Skeletal muscle satellite cell (primary cell): Measurements from ENCODE around the gene PLXDC1.

ENCODE experiments used
- H3K27me3 ChIP-seq: 2 replicates; pipeline ENCODE4 v1.7.0; 2013; ENCODE audit warnings: low read length; ENCODE audit not compliant: control insufficient read depth, insufficient read depth
- H3K36me3 ChIP-seq: 2 replicates; pipeline ENCODE4 v1.7.0; 2013; ENCODE audit warnings: mild to moderate bottlenecking, control low read depth, low read length; ENCODE audit not compliant: insufficient read depth
- H3K4me1 ChIP-seq: 2 replicates; pipeline ENCODE4 v1.7.0; 2013; ENCODE audit warnings: low read length; ENCODE audit not compliant: control insufficient read depth, insufficient read depth
- H3K4me2 ChIP-seq: 2 replicates; pipeline ENCODE4 v1.7.0; 2013; ENCODE audit warnings: mild to moderate bottlenecking, low read length
- H3K4me3 ChIP-seq: 2 replicates; pipeline ENCODE4 v1.7.0; 2013; ENCODE audit warnings: low read length
- H3K9ac ChIP-seq: 2 replicates; pipeline ENCODE4 v1.7.0; 2013; ENCODE audit warnings: mild to moderate bottlenecking, low read depth, low read length, moderate library complexity
- H3K9me3 ChIP-seq: replicated peaks from 2 replicates; pipeline ENCODE4 v1.7.0; 2013; ENCODE audit warnings: mild to moderate bottlenecking, control low read depth, low read length

PLXDC1 gene

DNA sequence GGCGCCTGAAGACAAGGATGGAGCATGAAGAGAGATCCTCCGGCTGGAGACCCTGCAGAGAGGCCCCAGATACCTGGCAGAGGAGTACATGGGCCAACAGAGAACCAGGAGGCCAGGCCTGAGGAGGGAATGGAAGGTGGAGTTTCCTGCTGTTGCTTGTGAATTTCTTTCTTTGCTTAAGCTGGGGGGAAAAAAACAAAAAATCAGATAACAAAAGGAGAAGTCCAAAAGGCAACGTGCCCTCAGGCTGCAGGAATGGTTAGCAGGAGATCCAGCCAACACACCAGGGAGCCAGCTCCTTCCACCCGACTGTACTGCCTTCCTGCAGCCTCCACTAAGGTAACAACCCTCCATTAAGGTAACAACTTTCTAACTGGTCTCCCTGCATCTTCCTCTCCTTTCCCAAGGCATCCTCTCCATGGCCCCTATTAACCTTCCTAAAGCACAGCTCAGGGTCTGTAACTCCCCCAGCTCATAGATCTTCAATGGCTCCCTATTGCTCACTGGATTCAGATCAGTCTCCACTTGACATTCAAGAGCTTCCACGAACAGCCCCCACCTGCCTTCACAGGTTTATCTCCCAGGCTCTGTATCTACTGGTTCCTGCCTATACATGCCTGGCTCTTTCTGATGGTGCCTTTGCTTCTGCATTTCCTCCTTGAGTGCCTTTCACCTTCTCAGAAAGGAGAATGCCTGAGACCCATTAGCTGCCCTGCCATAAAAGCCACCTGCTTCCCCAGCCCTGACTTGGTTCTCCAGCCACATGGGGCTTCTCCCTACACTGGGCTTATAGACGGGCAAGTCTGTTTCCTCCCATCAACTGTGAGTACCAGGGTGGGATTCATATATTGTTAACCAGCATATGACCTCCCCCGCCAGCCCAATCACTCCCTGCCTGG is 15.2 kb upstream of the PLXDC1 start:
- Histone ChIP-seq H3K9me3 (no peaks in the 10 kb centered on the region), H3K9ac (no peak overlapping the region), H3K4me2 (no peak overlapping the region), H3K27me3 (peaks cover 36% of the 10 kb centered on the region), H3K4me3 (no peak overlapping the region), H3K4me1 (peaks cover 4% of the 10 kb centered on the region), H3K36me3 (no peaks in the 10 kb centered on the region)

DNA sequence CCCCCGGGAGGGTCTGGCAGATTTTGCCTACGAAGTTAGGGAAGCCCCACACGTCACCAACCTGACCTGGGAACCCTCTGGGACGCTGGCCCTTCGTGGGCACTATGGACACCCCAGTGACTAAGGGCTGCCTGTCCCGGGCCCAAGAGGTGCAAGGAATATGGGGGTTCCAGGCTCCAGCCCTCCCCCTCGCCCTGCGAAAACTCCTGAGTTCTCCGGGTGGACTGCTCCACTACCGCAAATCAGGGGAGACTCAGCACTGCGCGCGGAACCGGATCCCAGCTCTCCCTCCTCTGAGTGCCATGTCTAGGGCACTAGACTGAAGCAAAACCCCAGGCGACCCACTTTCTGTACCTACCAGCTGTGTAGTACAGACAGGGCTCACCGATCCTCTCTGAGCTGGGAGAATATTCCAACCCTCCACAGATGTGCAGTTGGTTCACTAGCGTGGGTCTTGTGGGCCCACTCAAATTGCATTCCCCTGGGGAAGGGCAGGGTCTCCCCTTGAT is 14.5 kb upstream of the PLXDC1 start, which contains the start of gene ARL5C:
TSS of gene ARL5C (minus strand) at position 321 of the 509 bp plus-strand sequence. CDS start 401 bp downstream, outside the sequence.
- Histone ChIP-seq H3K9ac (peak within 1 kb of the TSS; percentile 24), H3K27me3 (peaks cover 40% of the 10 kb centered on the region), H3K36me3 (no peaks in the 10 kb centered on the region), H3K4me2 (peak within 1 kb of the TSS; percentile 77), H3K4me1 (peaks cover 4% of the 10 kb centered on the region), H3K9me3 (no peaks in the 10 kb centered on the region), H3K4me3 (peak within 1 kb of the TSS; percentile 69)

DNA sequence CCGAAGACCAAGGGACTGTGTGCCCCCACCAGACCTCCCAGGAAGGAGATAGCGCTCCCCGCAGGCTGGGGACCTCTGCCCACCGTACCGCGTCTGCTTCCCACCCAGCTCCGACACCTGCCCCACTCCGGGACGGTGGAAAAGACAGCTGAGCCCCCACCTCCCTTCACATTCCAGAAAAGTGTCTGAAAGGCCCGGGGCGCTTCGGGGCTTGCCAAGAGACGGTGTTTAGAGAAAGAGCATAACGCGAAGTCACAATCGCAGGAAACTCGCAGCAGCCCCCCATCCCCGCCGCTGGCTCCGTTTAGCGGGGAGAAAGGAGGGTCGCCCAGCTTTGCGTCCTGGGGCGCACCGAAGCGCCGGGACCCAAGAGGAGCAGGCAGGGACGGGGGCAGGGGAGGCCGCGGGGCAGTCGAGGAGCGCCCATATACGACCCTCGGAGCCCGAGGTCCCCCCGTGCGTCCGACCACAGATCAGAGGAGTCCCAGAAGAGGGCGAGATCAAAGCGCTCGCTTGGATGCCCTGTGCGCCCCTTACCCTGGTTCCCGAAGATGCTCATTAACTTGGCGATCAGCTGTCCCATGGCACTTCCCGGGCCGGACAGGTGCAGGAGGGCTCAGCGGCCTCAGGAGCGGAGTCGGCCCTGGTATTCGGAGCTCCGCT is 13.9 kb upstream of the PLXDC1 start:
- peak overlapping the region; percentile 24 for H3K9ac ChIP-seq
- H3K27me3 ChIP-seq, result peaks cover 43% of the 10 kb centered on the region
- no peaks in the 10 kb centered on the region for H3K36me3 ChIP-seq
- H3K4me1 ChIP-seq, result peaks cover 4% of the 10 kb centered on the region
- H3K9me3 ChIP-seq, result no peaks in the 10 kb centered on the region
- H3K4me3 ChIP-seq, result peak overlapping the region; percentile 69
- peak overlapping the region; percentile 77 for H3K4me2 ChIP-seq

DNA sequence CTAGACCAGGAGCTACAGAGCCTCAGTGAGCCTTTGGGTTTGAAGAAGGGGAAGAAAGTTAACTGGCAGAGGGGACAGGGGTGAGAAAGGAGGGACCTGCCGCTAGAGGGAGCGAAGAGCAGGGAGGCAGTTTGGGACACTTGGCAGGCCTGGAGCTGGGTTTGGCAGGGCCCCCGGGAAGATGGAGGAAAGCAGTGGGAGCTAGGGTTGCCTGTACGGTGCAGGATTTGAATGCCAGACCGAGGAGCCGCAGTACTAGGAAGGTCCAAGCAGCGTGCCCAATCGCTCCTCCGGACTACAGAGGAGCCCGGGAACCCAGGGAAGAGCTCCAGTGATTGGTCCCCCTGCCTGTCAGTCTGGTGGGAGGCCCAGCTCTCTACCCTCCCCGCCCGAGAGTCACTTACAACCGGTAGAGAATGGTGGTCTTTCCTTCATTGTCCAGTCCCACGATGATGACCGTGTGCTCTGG is 13.3 kb upstream of the PLXDC1 start:
- peak overlapping the region; percentile 69 for H3K4me3 ChIP-seq
- H3K36me3 ChIP-seq, result no peaks in the 10 kb centered on the region
- H3K27me3 ChIP-seq, result peaks cover 40% of the 10 kb centered on the region
- H3K4me1 ChIP-seq, result peaks cover 4% of the 10 kb centered on the region
- H3K4me2 ChIP-seq, result peak overlapping the region; percentile 77
- H3K9me3 ChIP-seq, result no peaks in the 10 kb centered on the region
- H3K9ac ChIP-seq, result peak overlapping the region; percentile 40

DNA sequence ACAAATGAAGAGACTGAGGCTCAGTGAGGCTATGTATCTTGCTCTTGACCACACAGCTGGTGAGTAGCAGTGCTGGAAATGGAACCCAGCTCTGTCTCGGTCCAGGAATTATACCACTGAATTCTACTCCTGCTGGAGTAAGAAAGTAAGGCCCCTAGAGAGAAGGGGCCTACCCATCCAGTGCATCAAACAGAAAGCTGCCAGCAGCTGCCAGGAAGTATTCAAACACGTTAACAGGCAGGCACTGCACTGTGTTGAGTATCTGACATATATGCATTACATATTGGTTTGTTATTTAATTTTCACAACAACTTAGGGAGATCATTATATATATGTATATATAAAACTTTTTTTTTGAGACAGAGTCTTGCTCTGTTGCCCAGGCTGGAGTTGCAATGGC is 10.5 kb upstream of the PLXDC1 start:
- H3K27me3 ChIP-seq, result peaks cover 29% of the 10 kb centered on the region
- no peak overlapping the region for H3K9ac ChIP-seq
- no peak overlapping the region for H3K4me3 ChIP-seq
- no peak overlapping the region for H3K4me2 ChIP-seq
- H3K4me1 ChIP-seq, result peaks cover 4% of the 10 kb centered on the region
- H3K36me3 ChIP-seq, result no peaks in the 10 kb centered on the region
- no peaks in the 10 kb centered on the region for H3K9me3 ChIP-seq

DNA sequence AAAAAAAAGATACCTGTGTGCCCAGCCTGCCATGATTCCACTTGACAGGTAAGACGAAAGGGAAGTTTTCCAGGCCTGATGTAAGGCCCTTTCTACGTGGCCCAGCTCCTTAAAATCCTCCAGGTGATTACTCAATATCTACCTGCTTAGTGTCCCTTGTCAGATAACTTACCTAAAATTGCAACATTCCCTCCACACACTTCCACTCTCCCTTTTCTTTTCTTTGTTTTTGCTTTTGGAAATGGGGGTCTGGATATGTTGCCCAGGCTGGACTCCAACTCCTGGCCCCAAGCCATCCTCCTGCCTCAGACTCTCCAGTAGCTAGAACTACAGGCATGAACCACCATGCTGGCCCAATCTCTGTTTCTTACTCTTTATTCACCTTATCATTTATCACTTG is 7.2 kb upstream of the PLXDC1 start:
- Histone ChIP-seq H3K9ac (no peak overlapping the region), H3K27me3 (peaks cover 10% of the 10 kb centered on the region), H3K4me2 (no peak overlapping the region), H3K4me1 (no peaks in the 10 kb centered on the region), H3K4me3 (no peak overlapping the region), H3K9me3 (no peaks in the 10 kb centered on the region), H3K36me3 (no peaks in the 10 kb centered on the region)

DNA sequence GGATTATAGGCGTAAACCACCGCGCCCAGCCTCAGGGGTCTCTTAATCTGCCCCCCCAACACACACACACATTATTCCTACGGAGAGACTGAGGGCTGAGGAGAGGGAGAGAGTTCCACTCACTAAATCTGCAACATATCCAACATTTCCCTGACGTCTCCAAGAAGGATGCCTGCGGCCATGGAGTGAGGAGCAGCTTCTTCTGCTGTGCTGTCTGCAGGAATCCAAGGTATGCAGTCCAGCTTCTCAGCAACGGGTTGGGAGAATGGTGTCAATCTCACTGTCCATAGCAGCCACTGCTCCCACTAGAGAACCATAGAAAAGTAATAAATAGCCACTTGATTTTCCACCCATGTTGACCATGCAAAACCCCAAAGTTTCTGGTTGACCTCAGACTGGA is 5.1 kb upstream of the PLXDC1 start:
- Histone ChIP-seq H3K4me1 (peaks cover 8% of the 10 kb centered on the region), H3K9ac (no peak overlapping the region), H3K9me3 (no peaks in the 10 kb centered on the region), H3K4me3 (no peak overlapping the region), H3K36me3 (no peaks in the 10 kb centered on the region), H3K27me3 (peaks cover 13% of the 10 kb centered on the region), H3K4me2 (no peak overlapping the region)

DNA sequence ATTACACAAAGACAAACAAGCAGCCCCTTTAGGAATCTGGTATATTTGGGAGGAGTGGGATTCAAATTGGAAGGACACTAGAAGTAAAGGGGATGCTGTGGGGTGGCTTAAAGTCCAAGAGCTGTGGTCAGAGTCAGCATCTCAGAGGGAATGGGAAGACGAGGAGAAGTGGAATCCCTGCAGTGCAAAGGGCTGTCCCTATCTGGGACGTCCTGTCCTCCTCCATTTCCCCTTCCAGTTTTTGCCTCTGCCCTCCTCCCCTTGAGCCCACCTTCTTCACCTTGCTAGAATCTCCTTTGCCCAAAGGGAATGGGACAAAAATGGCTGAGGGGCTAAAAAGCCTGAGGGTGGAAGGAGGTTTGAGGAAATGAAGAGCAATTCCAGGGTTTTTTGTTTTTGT is 4.2 kb upstream of the PLXDC1 start:
- Histone ChIP-seq H3K4me2 (no peak overlapping the region), H3K36me3 (no peaks in the 10 kb centered on the region), H3K4me1 (peaks cover 8% of the 10 kb centered on the region), H3K4me3 (no peak overlapping the region), H3K9ac (no peak overlapping the region), H3K27me3 (peaks cover 11% of the 10 kb centered on the region), H3K9me3 (no peaks in the 10 kb centered on the region)

DNA sequence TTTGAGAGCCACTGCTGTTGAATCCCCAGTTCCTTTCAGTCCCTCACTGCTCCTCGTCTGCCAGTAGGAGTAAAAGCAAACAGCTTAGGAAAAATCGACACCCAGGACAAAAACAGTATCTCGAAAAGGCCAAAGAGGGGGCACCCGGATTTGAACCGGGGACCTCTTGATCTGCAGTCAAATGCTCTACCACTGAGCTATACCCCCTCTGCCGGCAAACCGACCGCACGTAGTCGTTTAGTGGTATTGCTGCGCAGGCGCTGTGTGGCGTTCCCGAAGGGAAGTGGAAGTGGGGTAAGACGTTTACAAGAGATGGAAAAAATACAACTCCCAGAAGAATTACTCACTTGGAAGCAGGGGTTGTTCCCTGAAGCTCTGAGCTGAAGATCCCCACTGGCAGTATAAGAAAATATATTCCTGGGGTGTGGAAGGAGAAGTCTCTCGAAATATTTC is 2.2 kb upstream of the PLXDC1 start:
- Histone ChIP-seq H3K4me1 (peaks cover 8% of the 10 kb centered on the region), H3K4me3 (peak overlapping the region; percentile 82), H3K9ac (peak overlapping the region; percentile 73), H3K36me3 (no peaks in the 10 kb centered on the region), H3K9me3 (no peaks in the 10 kb centered on the region), H3K4me2 (peak overlapping the region; percentile 95), H3K27me3 (peaks cover 25% of the 10 kb centered on the region)

DNA sequence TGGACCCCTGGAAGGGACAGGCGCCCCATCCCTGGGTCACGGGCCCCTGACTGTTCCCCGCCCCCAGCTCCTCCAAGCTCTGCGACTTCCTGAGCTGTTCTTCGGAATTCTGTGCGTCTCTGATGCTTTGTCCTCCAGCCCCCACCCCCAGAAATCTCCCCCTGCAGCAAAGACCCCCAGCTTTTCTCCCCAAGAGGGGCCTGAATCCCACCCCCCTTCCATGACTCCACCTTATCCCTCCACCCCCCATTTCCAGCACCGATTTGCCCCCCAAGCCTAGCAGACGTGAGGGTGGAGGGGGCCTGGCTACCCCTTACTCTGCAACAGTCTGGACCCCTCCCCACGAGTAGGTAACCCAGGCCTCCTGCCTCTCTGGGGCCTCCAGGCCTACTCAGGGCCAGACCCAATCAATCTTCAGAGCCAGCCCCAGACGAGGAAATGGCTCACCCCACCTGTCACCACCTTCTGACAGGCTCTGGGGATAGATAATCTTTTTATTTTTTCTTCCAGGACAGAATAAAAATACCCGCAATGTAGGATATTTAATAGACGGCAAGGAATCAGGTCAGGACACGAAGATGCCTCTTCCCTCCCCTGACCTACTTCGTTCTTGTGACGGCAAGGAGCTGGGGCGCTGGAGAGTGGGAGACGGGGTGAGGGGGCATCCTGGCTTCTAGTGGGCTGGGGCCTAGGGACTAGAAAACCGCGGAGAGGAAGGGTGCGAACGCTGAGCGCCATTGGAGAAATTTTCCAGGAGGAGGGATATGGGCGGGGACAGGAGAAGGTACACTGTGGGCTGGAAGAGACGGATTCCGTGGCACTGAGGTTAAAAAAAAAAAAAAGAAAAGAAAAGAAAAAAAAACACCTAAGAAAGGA is 744 bp upstream of the PLXDC1 start:
- Histone ChIP-seq H3K4me2 (peak overlapping the region; percentile 95), H3K9ac (no peak overlapping the region), H3K36me3 (no peaks in the 10 kb centered on the region), H3K4me3 (peak overlapping the region; percentile 73), H3K4me1 (peaks cover 8% of the 10 kb centered on the region), H3K9me3 (no peaks in the 10 kb centered on the region), H3K27me3 (peaks cover 25% of the 10 kb centered on the region)

DNA sequence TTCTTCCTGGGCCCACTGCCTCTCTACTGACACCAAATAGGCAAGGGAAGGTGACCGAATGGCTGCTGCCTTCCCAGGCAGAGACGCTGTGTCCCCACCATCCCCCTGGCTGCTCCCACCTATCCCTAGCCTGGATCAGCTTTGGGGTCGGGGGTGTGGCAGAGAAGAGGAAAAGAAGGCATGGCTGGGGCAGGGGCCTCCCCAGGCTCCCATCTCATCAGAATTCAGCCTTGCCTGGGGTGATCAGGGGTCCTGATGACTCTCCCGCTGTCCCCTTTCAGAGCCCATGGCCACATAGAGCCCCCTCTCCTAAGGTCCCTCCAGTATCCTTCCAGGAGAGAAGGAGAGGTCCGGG is 665 bp downstream of the PLXDC1 start:
- Histone ChIP-seq H3K4me3 (no peak overlapping the region), H3K27me3 (peaks cover 23% of the 10 kb centered on the region), H3K4me2 (no peak overlapping the region), H3K9me3 (no peaks in the 10 kb centered on the region), H3K9ac (no peak overlapping the region), H3K4me1 (peaks cover 8% of the 10 kb centered on the region), H3K36me3 (no peaks in the 10 kb centered on the region)
